SKM-1 (cell line): ENCODE results near the gene SEC61A2.
"Not testable (repeated sequence)": the region's sequence is repeated elsewhere in the genome, so short reads cannot be mapped to it uniquely, and the experiment has no call there.

ENCODE experiments used
- DNase-seq: peaks from one replicate; lab custom pipeline; 2025; ENCODE audit not compliant: unreplicated experiment; lab: John Stamatoyannopoulos, UW

SEC61A2 gene

DNA sequence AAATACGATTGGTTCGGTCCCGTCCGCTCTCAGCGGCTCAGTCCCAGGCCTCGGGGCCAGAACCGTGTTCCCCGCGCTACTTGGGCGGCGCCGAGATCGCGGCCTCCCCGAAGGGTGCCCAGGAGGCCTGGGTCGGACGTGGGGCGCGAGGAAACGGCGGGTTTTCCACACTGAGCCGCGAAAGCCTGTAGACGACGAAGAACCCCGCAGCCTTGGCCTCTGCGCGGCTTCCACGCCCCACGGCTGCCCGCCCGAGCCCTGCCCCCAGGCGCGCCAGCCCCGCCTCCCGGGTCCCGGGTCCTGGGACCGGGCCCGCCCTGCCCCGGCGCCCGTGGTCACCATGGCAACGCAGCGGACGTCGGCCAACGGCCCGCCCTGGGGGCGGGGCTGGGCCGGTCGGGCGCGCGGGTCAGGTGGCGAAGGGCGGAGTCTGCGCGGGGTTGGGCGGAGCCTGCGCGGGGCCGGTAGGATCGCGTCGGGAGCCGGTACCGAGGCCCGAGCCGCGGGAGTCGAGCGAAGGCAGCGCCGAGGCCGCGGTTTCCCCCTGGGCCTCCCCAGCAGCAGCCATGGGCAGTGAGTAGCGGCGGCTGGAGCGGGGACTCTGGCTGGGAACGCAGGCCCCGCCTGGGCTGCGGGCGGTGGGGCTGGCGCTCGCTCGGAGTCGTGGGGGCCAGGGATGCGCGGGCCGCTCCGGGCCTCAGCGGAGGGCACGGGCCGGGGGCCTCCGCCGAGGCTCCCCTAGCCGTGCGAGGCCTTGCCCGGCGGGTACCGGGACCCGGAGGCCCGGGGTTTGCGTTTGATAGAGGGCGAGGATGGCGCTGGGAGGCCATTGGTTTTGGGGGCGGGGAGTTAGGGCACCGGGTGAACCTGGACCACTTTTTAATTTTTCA is at the start of gene SEC61A2:
SEC61A2 (plus strand) TSS at position 456 of the 890 bp plus-strand sequence; CDS start at position 567, 111 bp downstream.
- DNase-seq = peak; percentile 33

- DNase-seq = no peak
These were observed 48.0 kb upstream of the SEC61A2 start for GRCh38 chr10:12081470-12081869.

- no peak for DNase-seq
These were observed 47.5 kb upstream of the SEC61A2 start for GRCh38 chr10:12081879-12082557.

DNA sequence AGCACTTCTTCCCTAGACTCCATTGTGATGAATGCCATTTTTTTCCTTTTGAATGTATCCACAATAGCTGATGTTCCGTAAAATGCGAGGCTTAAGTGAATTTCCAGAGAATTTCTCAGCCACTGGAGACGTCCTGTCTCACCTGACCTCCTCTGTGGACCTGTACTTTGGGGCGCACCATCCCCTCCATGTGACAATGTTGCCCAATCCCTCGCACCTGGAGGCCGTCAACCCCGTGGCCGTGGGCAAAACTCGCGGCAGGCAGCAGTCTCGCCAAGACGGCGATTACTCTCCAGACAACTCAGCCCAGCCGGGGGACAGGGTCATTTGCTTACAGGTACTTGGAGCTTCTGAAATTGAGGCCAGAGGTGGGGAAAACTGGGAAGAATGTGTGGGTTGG is 40.6 kb upstream of the SEC61A2 start:
- no peak for DNase-seq

- DNase-seq = no peak
These were observed 38.1 kb upstream of the SEC61A2 start for GRCh38 chr10:12091421-12091820.

- DNase-seq = not testable (repeated sequence)
These were observed 32.1 kb upstream of the SEC61A2 start for GRCh38 chr10:12097361-12097760.

- DNase-seq = no peak
These were observed 31.7 kb upstream of the SEC61A2 start for GRCh38 chr10:12097791-12098190.

DNA sequence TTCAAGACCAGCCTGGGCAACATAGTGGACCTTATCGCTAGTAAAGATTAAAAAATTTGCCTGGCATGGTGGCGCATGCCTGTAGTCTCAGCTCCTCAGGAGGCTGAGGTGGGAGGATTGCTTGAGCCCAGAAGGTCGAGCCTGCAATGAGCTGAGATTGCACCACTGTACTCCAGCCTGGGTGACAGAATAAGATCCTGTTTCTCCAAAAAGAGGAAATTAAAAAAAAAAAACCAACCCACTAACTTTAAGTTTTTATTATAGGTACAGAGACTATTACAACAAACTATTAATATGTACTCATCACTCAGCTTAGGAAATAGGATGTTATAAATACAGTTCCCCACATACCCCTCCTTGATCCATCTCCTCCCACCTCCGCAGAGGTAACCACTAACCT is 30.5 kb upstream of the SEC61A2 start:
- no peak for DNase-seq

GRCh38 chr10:12103802-12104201 is 25.7 kb upstream of the SEC61A2 start:
- no peak for DNase-seq

GRCh38 chr10:12107781-12108180 is 21.7 kb upstream of the SEC61A2 start:
- no peak for DNase-seq

GRCh38 chr10:12109286-12109685 is 20.2 kb upstream of the SEC61A2 start:
- no peak for DNase-seq

DNA sequence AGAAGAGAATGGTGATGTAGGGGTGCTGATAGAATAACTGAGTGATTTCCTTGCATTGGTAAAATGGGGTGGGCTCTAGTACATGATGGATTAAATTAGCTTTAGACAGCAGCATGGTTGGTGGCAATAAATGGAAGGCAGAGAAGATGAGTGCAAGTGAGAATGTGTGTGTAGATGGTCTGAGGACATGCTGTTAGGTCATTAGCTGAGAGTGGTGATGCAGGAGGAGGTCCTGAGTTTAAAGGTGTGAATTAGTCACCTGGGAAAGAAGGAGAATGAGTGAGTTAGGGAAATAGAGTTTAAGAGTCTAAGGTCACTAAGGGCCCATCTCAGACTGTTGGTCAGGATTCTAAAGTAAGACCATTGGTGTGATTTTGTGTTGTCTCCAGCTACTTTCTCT is 17.9 kb upstream of the SEC61A2 start:
- DNase-seq = no peak

- no peak for DNase-seq
These were observed 15.8 kb upstream of the SEC61A2 start for GRCh38 chr10:12113627-12114026.

DNA sequence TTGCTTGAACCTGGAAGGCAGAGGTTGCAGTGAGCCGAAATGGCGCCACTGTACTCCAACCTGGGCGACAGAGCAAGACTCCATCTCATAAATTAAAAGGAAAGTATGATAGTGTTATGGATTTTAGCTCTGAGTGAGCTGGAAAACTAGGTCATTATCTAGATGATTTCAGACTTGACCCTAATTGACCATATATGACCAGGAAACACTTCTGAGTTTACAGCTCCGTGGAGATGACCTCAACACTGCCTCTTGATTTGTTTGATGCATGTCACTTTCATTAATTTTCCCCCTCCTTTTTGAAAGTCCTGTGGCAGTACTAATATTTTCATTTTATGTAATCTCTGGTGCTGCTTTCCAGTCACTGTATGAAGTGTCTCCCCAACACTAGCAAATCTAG is 7.8 kb upstream of the SEC61A2 start:
- no peak for DNase-seq

- DNase-seq = no peak
These were observed 878 bp downstream of the SEC61A2 start for GRCh38 chr10:12130237-12130872.

GRCh38 chr10:12135631-12136030 is 6.2 kb downstream of the SEC61A2 start:
- no peak for DNase-seq

- DNase-seq = no peak
These were observed 10.6 kb downstream of the SEC61A2 start for GRCh38 chr10:12140038-12140437.

DNA sequence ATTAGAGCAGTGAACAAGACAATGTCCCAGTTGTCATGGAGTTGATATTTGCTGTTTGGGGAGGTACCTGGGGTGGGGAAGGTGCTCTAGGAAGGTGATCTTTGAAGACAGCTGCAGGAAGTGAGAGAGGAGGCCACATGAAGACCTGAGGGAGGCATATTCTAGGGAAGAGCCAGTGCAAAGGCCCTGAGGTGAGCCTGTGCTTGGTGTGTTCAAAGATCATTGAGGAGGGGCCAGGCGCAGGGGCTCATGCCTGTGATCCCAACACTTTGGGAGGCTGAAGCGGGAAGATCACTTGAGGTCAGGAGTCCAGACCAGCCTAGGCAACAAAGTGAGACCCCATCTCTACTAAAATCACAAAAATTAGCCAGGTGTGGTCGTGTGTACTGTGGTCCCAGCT is 15.1 kb downstream of the SEC61A2 start:
- DNase-seq = no peak

GRCh38 chr10:12150163-12150562 is 20.7 kb downstream of the SEC61A2 start:
- no peak for DNase-seq

- DNase-seq = no peak
These were observed 25.0 kb downstream of the SEC61A2 start for GRCh38 chr10:12154516-12154915.

DNA sequence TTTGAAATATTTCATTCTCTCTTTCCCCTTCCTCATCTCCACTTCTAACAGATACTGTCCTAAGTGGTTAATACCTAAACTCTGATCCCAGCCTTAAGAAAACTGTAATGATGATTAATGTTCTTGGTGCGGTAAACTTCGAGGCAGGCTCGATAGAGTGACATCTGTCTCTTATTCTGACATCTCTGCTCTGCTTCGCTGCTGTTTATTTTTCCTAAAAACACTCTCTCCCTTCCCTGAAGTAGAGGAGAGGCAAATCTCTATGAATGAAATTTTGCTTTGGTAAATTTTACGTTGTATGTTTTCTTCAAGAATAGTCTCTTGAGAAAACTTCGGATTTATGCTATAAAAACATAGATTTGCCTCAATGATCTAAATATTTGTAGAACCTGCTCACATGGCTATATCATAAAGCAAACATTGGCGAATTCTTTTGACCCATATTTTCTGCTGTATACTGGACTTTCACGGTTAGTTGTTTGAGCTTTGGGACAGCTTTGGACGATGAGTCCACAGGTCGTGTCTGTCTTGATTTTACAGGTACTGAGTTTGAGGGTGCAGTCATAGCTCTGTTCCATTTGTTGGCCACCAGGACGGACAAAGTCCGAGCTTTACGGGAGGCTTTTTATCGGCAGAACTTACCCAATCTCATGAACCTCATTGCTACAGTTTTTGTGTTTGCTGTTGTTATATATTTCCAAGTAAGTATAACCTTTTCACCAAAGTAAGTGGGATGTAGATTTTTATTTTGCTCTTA is 27.1 kb downstream of the SEC61A2 start:
- no peak for DNase-seq
